Muscle of leg (tissue), 11 donors: ENCODE measurements around the gene PTPRK. TPM values are rescaled to one million over a fixed set of nuclear protein-coding genes. Genes with fewer than 3 reads are reported as not detected.

Source experiments
- DNase-seq: peaks from one replicate; pipeline ENCODE4 v3.0.0; 2013
- H3K27ac ChIP-seq: one replicate; pipeline ENCODE4 v1.5.1; 2013; ENCODE audit warnings: mild to moderate bottlenecking, low read length, control low read depth
- H3K27me3 ChIP-seq: one replicate; pipeline ENCODE4 v1.6.1; 2013; ENCODE audit warnings: low read length; ENCODE audit not compliant: control insufficient read depth, insufficient read depth
- H3K36me3 ChIP-seq: one replicate; pipeline ENCODE4 v1.6.1; 2013; ENCODE audit warnings: low read length; ENCODE audit not compliant: control insufficient read depth, insufficient read depth
- H3K4me1 ChIP-seq: one replicate; pipeline ENCODE4 v1.6.1; 2013; ENCODE audit warnings: low read length; ENCODE audit not compliant: control insufficient read depth, insufficient read depth
- H3K4me3 ChIP-seq: one replicate; pipeline ENCODE4 v1.5.1; 2013; ENCODE audit warnings: low read length, control low read depth
- H3K9me3 ChIP-seq: replicated peaks from 2 replicates; pipeline ENCODE4 v1.6.1; 2013; ENCODE audit warnings: low read depth, low read length; ENCODE audit not compliant: control insufficient read depth
- WGBS: methylation state at CpG from one replicate; pipeline ENCODE4 v1.1.5; 2013; ENCODE audit warnings: missing lambda C conversion rate; ENCODE audit not compliant: insufficient coverage; 5-methylcytosine and 5-hydroxymethylcytosine counted together
- polyA plus RNA-seq, 8 donors: library from polyadenylated mRNA; unstranded; fragments of 120-200 nt; gene quantifications; one replicate each; pipeline versions ENCODE4 v1.2.1 to v1.2.3, GENCODE V29; 2013; ENCODE audit warnings: inconsistent platforms in 1 of 8, low replicate concordance in 1 of 8; ENCODE audit not compliant: insufficient read length in 8 of 8, insufficient read depth in 1 of 8
- total RNA-seq: library from RNA; stranded (reverse); fragments of 120-200 nt; gene quantifications from one replicate; pipeline ENCODE4 v1.2.4, GENCODE V29; 2013

Gene PTPRK
- total and polyA plus RNA-seq, 9 donors = 14.4 to 21.8 (median 18.2) TPM

DNA sequence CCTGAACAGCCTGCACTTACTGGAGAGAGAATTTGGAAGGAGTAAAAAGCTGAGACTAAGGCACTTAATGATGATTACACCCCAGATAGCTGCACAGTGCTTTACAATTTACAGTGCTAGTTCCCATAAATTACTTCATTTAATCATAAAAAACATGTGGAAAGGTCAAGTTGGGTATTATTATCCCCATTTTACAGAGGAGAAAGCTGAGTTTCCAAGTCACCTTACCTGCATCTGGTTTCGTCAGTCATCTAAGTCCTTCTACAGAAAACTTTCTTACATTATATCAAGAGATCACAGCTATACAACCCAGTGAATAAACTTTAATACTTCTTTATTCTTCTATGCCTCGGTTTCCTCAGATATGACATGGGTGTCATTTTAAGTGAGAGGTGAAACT lies 3.3 kb downstream of the PTPRK start:
- H3K4me1 ChIP-seq = peaks cover 7% of the 10 kb centered on the region
- no peaks in the 10 kb centered on the region for H3K9me3 ChIP-seq
- H3K4me3 ChIP-seq = no peak overlapping the region
- no peaks in the 10 kb centered on the region for H3K27me3 ChIP-seq
- no peak overlapping the region for H3K27ac ChIP-seq
- 100% methylated on average over 1 of the region's 2 CpGs for WGBS
- no peaks in the 10 kb centered on the region for H3K36me3 ChIP-seq
- no peak for DNase-seq

DNA sequence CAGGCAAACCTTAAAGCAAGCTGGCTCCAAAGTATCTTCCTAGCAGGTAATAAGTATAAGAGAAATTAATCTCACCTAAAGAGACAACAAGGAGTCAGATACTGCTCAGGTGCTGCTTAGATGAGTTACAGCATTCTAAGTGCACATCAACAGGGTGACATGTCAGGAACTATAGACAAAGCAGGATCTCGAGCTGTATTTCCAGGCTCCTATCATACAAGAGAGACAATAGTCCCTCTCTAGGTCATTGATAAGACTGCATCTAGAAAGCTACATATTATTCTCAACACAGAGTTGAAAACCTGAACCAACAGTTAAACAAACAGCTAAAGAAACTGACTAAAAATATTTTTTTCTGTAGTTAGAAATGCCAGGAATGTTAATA lies 3.9 kb downstream of the PTPRK start:
- Histone ChIP-seq H3K4me3 (no peak overlapping the region), H3K4me1 (peaks cover 7% of the 10 kb centered on the region), H3K27ac (no peak overlapping the region)

GRCh38 chr6:128515550-128516513 lies 4.6 kb downstream of the PTPRK start:
- no peaks in the 10 kb centered on the region for H3K36me3 ChIP-seq
- no peak overlapping the region for H3K4me3 ChIP-seq
- WGBS = no CpG with 5 or more reads among the region's 6 CpGs
- no peaks in the 10 kb centered on the region for H3K9me3 ChIP-seq
- no peak overlapping the region for H3K27ac ChIP-seq
- H3K4me1 ChIP-seq = peaks cover 3% of the 10 kb centered on the region
- H3K27me3 ChIP-seq = no peaks in the 10 kb centered on the region
- DNase-seq = peak; percentile 33

More for the DNA sequence above, 3.9 kb downstream of the PTPRK start:
- WGBS = no CpG with 5 or more reads among the region's 1 CpG
- Histone ChIP-seq H3K9me3 (no peaks in the 10 kb centered on the region), H3K36me3 (no peaks in the 10 kb centered on the region), H3K27me3 (no peaks in the 10 kb centered on the region)
- peak; percentile 42 for DNase-seq

GRCh38 chr6:128513878-128514277 lies 6.5 kb downstream of the PTPRK start:
- H3K4me3 ChIP-seq = no peak overlapping the region
- H3K27me3 ChIP-seq = no peaks in the 10 kb centered on the region
- no peak overlapping the region for H3K27ac ChIP-seq
- peaks cover 3% of the 10 kb centered on the region for H3K4me1 ChIP-seq
- peak; percentile 30 for DNase-seq
- H3K9me3 ChIP-seq = no peaks in the 10 kb centered on the region
- WGBS = no CpG with 5 or more reads among the region's 3 CpGs
- no peaks in the 10 kb centered on the region for H3K36me3 ChIP-seq

DNA sequence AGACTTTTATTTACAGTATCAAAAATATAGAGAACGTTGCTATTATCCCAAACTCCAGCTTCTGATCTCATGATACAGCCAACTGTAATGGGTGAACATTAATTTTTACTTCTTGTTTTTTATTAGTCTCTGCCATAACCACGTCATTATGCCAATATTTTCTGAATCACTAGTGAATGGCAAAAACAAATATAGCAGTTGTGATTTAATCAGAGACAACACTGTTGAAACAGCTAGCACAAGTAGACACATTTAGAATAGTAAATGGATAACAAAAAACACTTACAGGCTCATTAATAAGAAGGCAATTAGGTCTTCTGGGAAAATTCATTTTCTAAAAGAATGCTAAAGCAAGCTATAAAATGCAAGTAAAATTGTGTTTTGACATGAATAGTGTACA lies 8.1 kb downstream of the PTPRK start:
- no peak overlapping the region for H3K27ac ChIP-seq
- H3K27me3 ChIP-seq = no peaks in the 10 kb centered on the region
- H3K4me1 ChIP-seq = peaks cover 3% of the 10 kb centered on the region
- no peaks in the 10 kb centered on the region for H3K36me3 ChIP-seq
- H3K4me3 ChIP-seq = no peak overlapping the region
- DNase-seq = no peak
- no peaks in the 10 kb centered on the region for H3K9me3 ChIP-seq
- WGBS = no CpG with 5 or more reads among the region's 2 CpGs

GRCh38 chr6:128511506-128511905 lies 8.9 kb downstream of the PTPRK start:
- no peak for DNase-seq
- Histone ChIP-seq H3K27ac (no peak overlapping the region), H3K4me1 (peaks cover 3% of the 10 kb centered on the region), H3K36me3 (no peaks in the 10 kb centered on the region), H3K4me3 (no peak overlapping the region), H3K27me3 (no peaks in the 10 kb centered on the region), H3K9me3 (no peaks in the 10 kb centered on the region)
- 80% methylated on average over 2 of the region's 5 CpGs for WGBS

DNA sequence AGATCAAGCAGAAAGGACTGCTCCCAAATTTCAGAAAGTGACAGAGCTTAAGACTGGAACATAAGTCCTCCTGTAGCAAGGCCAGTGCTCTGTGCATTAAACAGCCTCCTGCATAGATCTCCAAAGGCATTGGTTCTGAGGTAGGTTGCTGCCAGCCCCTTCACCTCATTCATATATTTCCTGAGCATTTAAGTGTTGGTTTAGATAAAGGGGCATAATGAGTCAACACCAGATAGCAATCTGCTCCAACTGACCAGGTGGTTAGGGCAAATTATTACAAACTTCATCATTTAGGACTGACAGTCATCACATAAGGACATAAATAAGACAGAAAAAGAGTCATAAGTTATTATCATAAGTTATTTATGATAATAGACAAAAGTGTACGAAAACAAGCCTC lies 10.7 kb downstream of the PTPRK start:
- no peak for DNase-seq
- Histone ChIP-seq H3K27ac (no peak overlapping the region), H3K4me1 (peaks cover 3% of the 10 kb centered on the region), H3K4me3 (no peak overlapping the region), H3K27me3 (no peaks in the 10 kb centered on the region), H3K36me3 (no peaks in the 10 kb centered on the region), H3K9me3 (no peaks in the 10 kb centered on the region)
- no CpG with 5 or more reads among the region's 1 CpG for WGBS

DNA sequence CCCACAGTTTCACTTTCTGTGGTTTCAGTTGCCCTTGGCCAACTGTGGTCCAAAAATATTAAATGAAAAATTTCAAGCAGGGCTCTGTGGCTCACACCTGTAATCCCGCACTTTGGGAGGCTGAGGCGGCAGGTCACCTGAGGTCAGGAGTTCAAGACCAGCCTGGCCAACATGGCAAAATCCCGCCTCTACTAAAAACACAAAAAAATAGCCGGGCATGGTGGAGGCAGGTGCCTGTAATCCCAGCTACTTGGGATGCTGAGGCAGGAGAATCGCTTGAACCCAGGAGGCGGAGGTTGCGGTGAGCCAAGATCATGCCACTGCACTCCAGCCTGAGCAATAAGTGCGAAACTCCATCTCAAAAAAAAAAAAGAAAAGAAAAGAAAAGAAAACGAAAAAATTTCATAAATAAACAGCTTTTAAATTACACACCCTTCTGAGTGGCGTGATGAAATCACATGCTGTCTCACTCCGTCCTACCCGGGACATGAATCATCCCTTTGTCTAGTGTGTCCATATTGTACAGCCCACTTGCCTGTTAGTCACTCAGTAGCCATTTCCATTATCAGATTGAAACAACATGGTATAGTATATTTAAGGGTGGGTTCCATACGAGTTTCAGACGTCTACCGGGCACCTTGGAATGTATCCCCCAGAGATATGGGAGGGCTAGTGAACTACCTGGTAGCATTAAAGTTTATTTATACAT lies 11.7 kb downstream of the PTPRK start:
- H3K27me3 ChIP-seq = no peaks in the 10 kb centered on the region
- H3K4me1 ChIP-seq = peaks cover 2% of the 10 kb centered on the region
- no peaks in the 10 kb centered on the region for H3K36me3 ChIP-seq
- H3K27ac ChIP-seq = no peak overlapping the region
- no peak for DNase-seq
- H3K4me3 ChIP-seq = no peak overlapping the region
- no peaks in the 10 kb centered on the region for H3K9me3 ChIP-seq
- no CpG with 5 or more reads among the region's 15 CpGs for WGBS

DNA sequence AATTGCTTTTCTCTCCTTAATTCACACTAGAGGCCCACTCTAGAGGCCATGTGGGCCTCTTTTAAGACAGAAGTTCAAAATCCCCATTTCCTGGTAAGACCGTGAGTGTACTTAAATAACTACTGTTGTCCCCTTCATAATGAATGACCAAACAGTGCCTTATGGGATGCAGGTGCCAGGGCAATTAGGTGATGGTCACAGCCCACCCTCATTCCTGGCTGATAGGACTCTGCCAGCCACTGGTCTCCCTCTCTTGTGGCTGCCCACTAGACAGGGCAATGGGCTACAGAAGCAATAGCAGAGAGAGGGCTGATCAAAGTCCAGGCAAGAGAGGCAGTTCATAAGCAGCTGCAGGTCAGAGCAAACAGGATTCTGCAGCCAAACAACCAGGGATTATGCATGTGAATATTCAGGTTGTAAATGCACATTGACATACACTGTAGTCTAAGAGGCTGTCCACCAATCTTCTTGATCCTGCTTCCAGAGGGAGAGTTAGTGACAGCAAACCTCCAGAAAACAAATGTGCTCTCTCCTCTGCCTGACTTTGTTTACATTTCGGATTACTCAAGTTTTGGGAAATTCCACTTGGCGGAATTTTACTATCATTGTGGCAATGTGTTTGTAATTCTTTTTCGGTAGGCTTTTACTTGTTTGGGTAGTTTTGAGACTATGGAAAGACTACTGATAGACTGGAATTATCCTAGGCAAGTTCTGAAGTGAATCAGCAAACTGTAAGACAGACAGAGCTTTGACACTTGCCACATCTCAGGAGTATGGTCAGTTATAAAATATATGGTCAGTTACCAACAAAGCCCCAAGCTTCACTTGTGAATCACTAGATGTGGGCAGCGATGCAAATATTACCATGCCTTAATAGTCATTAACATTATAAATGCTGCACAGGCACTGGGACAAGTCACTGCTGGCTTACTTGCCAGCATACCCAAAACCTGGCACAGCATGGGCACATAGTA lies 12.8 kb downstream of the PTPRK start:
- H3K4me3 ChIP-seq = no peak overlapping the region
- no peak for DNase-seq
- H3K4me1 ChIP-seq = no peaks in the 10 kb centered on the region
- H3K27ac ChIP-seq = no peak overlapping the region
- no peaks in the 10 kb centered on the region for H3K36me3 ChIP-seq
- no peaks in the 10 kb centered on the region for H3K9me3 ChIP-seq
- H3K27me3 ChIP-seq = no peaks in the 10 kb centered on the region
- WGBS = no CpG with 5 or more reads among the region's 5 CpGs
